K562 (cell line): ENCODE data around the gene SLC40A1. TPM values are rescaled to one million over a fixed set of nuclear protein-coding genes. Genes with fewer than 3 reads are reported as not detected.

Experiments
- ATAC-seq: fragments of 200-7000 bp; cut with Tn5 transposase; 3 replicates; pipeline ENCODE4 v1.9.1; 2020; ENCODE audit warnings: moderate library complexity
- BruUV-seq: library from RNA; stranded (reverse); fragments of 400-500 nt; replicated peaks from 2 replicates; lab custom pipeline; 2021; lab: Mats Ljungman, UMichigan
- CTCF ChIA-PET: fragments of 300-600 bp; formaldehyde crosslinking; extraction: SDS; loops from one replicate; lab custom pipeline; 2021; ENCODE audit warnings: low intra/inter-chr PET ratio; lab: Yijun Ruan, JAX
- POLR2A ChIA-PET: fragments of 300-600, 350-650 bp; sonication (Branson Sonifier 250); formaldehyde crosslinking; extraction: SDS; loops from one replicate; lab custom pipeline; 2021; ENCODE audit warnings: antibody characterized with exemption, inconsistent platforms; lab: Yijun Ruan, JAX
- DNase-seq, 4 experiments: peaks; one replicate each; pipeline versions ENCODE4 v3.0.0 to v3.0.0-alpha.2; 2011 to 2018; ENCODE audit warnings: low spot score in 3 of 4, mixed read lengths in 3 of 4; ENCODE audit errors: extremely low read depth in 1 of 4
- FAIRE-seq: peaks from 2 replicates; lab custom pipeline; 2011; peaks lifted over from hg19 to GRCh38; lab: Jason Lieb, UNC
- H2AFZ ChIP-seq: 2 replicates; pipeline ENCODE4 v1.6.0; 2011; ENCODE audit warnings: low read depth, low read length, control low read depth, inconsistent platforms
- H3K27ac ChIP-seq: fragments of 200-600 bp; 3 replicates; pipeline ENCODE4 v1.8.0; 2011; ENCODE audit warnings: low read depth, mild to moderate bottlenecking, control low read depth, inconsistent platforms, low read length, moderate library complexity, mixed read lengths; ENCODE audit errors: extremely low read depth
- H3K27me3 ChIP-seq, 2 experiments: fragments of 300-600 bp in 1 of 2; 2 replicates in 1 of 2; 3 replicates in 1 of 2; pipeline versions ENCODE4 v1.6.0 to v1.8.0; 2011; ENCODE audit warnings: inconsistent platforms in 2 of 2, low read length in 2 of 2, mild to moderate bottlenecking in 1 of 2, mixed read lengths in 1 of 2, moderate library complexity in 1 of 2; ENCODE audit not compliant: control insufficient read depth in 2 of 2, insufficient read depth in 2 of 2
- H3K36me3 ChIP-seq: fragments of 300-600 bp; 3 replicates; pipeline ENCODE4 v1.8.0; 2011; ENCODE audit warnings: mild to moderate bottlenecking, low read length, inconsistent platforms; ENCODE audit not compliant: control insufficient read depth, insufficient read depth
- H3K4me1 ChIP-seq, 2 experiments: fragments of 200-600 bp in 1 of 2; replicated peaks in 1 of 2; 2 replicates in 1 of 2; 3 replicates in 1 of 2; pipeline versions ENCODE4 v1.5.1 to v1.8.0; 2011; ENCODE audit warnings: inconsistent platforms in 2 of 2, low read length in 2 of 2, mild to moderate bottlenecking in 1 of 2, mixed read lengths in 1 of 2, moderate library complexity in 1 of 2; ENCODE audit not compliant: control insufficient read depth in 2 of 2, insufficient read depth in 2 of 2
- H3K4me2 ChIP-seq: 2 replicates; pipeline ENCODE4 v1.6.1; 2011; ENCODE audit warnings: low read length, control low read depth, inconsistent platforms, mixed read lengths; ENCODE audit not compliant: insufficient read depth
- H3K4me3 ChIP-seq: fragments of 200-600 bp; sonication (generic), shearing (Covaris generic); 2 replicates; pipeline ENCODE4 v1.5.1; 2016; ENCODE audit warnings: control low read depth, inconsistent platforms
- H3K79me2 ChIP-seq: fragments of 200-600 bp; 3 replicates; pipeline ENCODE4 v1.8.0; 2011; ENCODE audit warnings: low read length, inconsistent platforms; ENCODE audit not compliant: control insufficient read depth, insufficient read depth
- H3K9ac ChIP-seq, 2 experiments: 2 replicates each; pipeline versions ENCODE4 v1.6.0 to v1.6.1; 2011; ENCODE audit warnings: low read depth in 2 of 2, low read length in 2 of 2, control low read depth in 1 of 2, inconsistent platforms in 1 of 2, mild to moderate bottlenecking in 1 of 2, mixed read lengths in 1 of 2; ENCODE audit not compliant: insufficient read depth in 1 of 2
- H3K9me1 ChIP-seq: one replicate; pipeline ENCODE4 v1.6.0; 2011; ENCODE audit warnings: inconsistent platforms, mild to moderate bottlenecking, low read length, moderate library complexity; ENCODE audit not compliant: control insufficient read depth, insufficient read depth
- H3K9me3 ChIP-seq: replicated peaks from 2 replicates; pipeline ENCODE4 v1.5.1; 2011; ENCODE audit warnings: low read depth, low read length, inconsistent platforms; ENCODE audit not compliant: control insufficient read depth, insufficient read depth
- H4K20me1 ChIP-seq: replicated peaks from 2 replicates; pipeline ENCODE4 v1.6.1; 2011; ENCODE audit warnings: low read length, inconsistent platforms, mixed read lengths; ENCODE audit not compliant: control insufficient read depth, insufficient read depth
- U2AF1 ChIP-seq: fragments of 200-400 bp; formaldehyde crosslinking; optimal IDR thresholded peaks from 2 replicates; pipeline ENCODE3; 2017; ENCODE audit warnings: mild to moderate bottlenecking, low read depth, low read length, moderate library complexity
- WGBS: fragments of 100-300 bp; shearing (Covaris generic); methylation state at CpG from one replicate; pipeline ENCODE4 v1.1.6; 2016; ENCODE audit warnings: low coverage, mixed read lengths; ENCODE audit not compliant: insufficient coverage; ENCODE audit errors: missing lambda C conversion rate; 5-methylcytosine and 5-hydroxymethylcytosine counted together
- in situ Hi-C: fragments of 300-500 bp; cut with MboI; formaldehyde crosslinking; loops from 4 replicates; pipeline ENCODE4 v1.15.0; 2018; ENCODE audit warnings: inconsistent platforms, mixed read lengths
- intact Hi-C: fragments of 100-400 bp; cut with micrococcal nuclease; formaldehyde crosslinking; loops from 2 replicates; pipeline ENCODE4 v1.14.2; 2022
- polyA plus RNA-seq, 8 experiments: library from polyadenylated mRNA; depleted of rRNA in 4 of 8; stranded (reverse) in 5 of 8; unstranded in 3 of 8; fragments of >200 nt; fragmentation: Nextera tagmentation in 2 of 8; fragmentation: Illumina TruSeq in 1 of 8; extraction: Ambion mirVana in 2 of 8; extraction: Trizol in 1 of 8; gene quantifications; 2 replicates each; pipeline versions ENCODE4 v1.2.1 to v1.2.3, GENCODE V29; 2011 to 2014; ENCODE audit warnings: inconsistent platforms in 1 of 8, missing spikeins in 1 of 8
- total RNA-seq, 7 experiments: library from RNA; depleted of rRNA in 6 of 7; stranded (reverse); fragments of >200 nt in 6 of 7; fragmentation: Illumina TruSeq in 2 of 7; extraction: Trizol in 2 of 7; gene quantifications; 2 replicates each; pipeline versions ENCODE4 v1.2.1 to v1.2.3, GENCODE V29; 2011 to 2021; ENCODE audit warnings: low replicate concordance in 1 of 7
- TF ChIP-seq, protein P1 (sequence below), 3 experiments: IDR thresholded peaks in 2 of 3; conservative IDR thresholded peaks in 1 of 3; 2 replicates each; pipeline ENCODE4 v1.5.1; 2011 to 2012; ENCODE audit warnings: low read length in 3 of 3, mild to moderate bottlenecking in 3 of 3, control low read depth in 2 of 3, improper control_type of control experiment in 1 of 3, inconsistent platforms in 1 of 3, low read depth in 1 of 3, mixed read lengths in 1 of 3, moderate library complexity in 1 of 3; ENCODE audit not compliant: insufficient read depth in 2 of 3

Gene SLC40A1
- total and polyA plus RNA-seq, 9 of the 15 experiments (the other 6 are each of a cell fraction or from before 2014, with no cell fraction given) = 42.2 to 95.9 (median 54.9) TPM

DNA sequence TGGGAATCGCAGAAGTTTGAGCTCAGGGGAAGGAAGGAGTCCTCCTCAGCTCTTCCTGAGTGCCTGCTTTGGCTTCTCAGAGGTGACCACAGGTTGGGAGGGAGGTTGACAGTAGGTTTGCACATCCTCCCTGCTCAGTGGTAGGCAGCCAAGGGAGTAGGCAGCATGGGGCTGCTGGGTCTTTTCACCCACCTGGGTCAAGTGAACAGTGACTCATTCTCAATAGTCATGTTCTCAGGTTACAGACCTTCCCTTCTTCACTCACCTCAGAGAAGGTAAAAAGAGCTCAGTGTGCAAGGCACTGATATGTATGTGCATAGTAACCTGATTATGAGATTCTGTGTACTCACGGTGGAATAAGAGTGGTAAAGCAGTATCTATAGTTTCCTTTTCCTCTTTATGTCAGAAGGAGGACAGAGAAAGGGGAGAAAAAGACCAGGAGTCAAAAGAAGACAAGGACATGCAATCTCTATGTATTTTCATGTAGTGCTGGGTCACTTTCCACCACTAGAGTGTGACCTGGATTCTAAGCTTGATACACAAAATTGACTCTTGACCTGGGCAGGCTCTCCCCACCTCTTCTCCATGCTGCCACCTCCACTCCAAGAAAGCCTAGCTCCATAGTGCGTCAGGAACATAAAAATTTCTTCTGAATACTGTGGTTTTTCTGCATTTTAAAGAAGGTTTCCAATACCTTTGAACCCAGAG, 44.2 kb upstream of the SLC40A1 start:
- no TSS peak for BruUV-seq
- H4K20me1 ChIP-seq = no peaks in the 10 kb centered on the region
- H3K79me2 ChIP-seq = no peaks in the 10 kb centered on the region
- no peak overlapping the region; a peak in 1 of 4 replicates for H3K9ac ChIP-seq
- peak overlapping the region; percentile 81 for H2AFZ ChIP-seq
- peaks cover 0 to 17% of the 10 kb centered on the region in 2 experiments; a peak in 3 of 5 replicates for H3K4me1 ChIP-seq
- in situ Hi-C loops (no loop called here), intact Hi-C loops (no loop called here)
- FAIRE-seq (no peak), DNase-seq (peak in 2 of 4 experiments; percentile 10 to 13), ATAC-seq (peak; percentile 74)
- H3K27ac ChIP-seq = no peak overlapping the region
- no peaks in the 10 kb centered on the region for H3K9me3 ChIP-seq
- H3K27me3 ChIP-seq = no peaks in the 10 kb centered on the region
- ChIA-PET POLR2A (interaction anchor here (0.6 to 1.2 kb wide), 3 partner anchors 11 to 118 kb away, joined by 3 to 9 read pairs (median 3); no protein-coding TSS in a partner anchor), CTCF (no interaction called here)
- no peak overlapping the region for H3K4me3 ChIP-seq
- H3K9me1 ChIP-seq = no peaks in the 10 kb centered on the region
- WGBS = 46% methylated on average over 3 of the region's 3 CpGs
- H3K36me3 ChIP-seq = no peaks in the 10 kb centered on the region
- no peak for TF ChIP-seq U2AF1
- TF ChIP-seq, protein P1, sequence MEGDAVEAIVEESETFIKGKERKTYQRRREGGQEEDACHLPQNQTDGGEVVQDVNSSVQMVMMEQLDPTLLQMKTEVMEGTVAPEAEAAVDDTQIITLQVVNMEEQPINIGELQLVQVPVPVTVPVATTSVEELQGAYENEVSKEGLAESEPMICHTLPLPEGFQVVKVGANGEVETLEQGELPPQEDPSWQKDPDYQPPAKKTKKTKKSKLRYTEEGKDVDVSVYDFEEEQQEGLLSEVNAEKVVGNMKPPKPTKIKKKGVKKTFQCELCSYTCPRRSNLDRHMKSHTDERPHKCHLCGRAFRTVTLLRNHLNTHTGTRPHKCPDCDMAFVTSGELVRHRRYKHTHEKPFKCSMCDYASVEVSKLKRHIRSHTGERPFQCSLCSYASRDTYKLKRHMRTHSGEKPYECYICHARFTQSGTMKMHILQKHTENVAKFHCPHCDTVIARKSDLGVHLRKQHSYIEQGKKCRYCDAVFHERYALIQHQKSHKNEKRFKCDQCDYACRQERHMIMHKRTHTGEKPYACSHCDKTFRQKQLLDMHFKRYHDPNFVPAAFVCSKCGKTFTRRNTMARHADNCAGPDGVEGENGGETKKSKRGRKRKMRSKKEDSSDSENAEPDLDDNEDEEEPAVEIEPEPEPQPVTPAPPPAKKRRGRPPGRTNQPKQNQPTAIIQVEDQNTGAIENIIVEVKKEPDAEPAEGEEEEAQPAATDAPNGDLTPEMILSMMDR (IDR thresholded peaks at IDR 0.05 in 2 of 3, conservative IDR thresholded peaks at IDR 0.05 in 1 of 3; ENCODE audit: insufficient read depth in 2 of 3, low read depth in 1 of 3, low read length in 3 of 3) = 0 out of 6 replicates have a peak, but pooled peaks of 1 of the 3 experiments have one; percentile 6
- H3K4me2 ChIP-seq = no peak overlapping the region; the same call in 1 of the 2 replicates
